KMS-11 (cell line): ENCODE measurements around the gene CHAC2.

Experiments
- H2AFZ ChIP-seq: fragments of 200-600 bp; sonication (generic); 2 replicates; pipeline ENCODE4 v1.6.1; 2016; ENCODE audit warnings: antibody characterized with exemption, mixed run types, low read depth
- H3K27ac ChIP-seq: fragments of 200-600 bp; sonication (generic); 2 replicates; pipeline ENCODE4 v1.6.1; 2016; ENCODE audit warnings: mild to moderate bottlenecking, mixed run types
- H3K27me3 ChIP-seq: fragments of 200-600 bp; sonication (generic); 2 replicates; pipeline ENCODE4 v1.6.1; 2017; ENCODE audit warnings: mild to moderate bottlenecking, low read depth, mixed run types, moderate library complexity; ENCODE audit not compliant: insufficient read depth
- H3K36me3 ChIP-seq: fragments of 200-600 bp; sonication (generic); 2 replicates; pipeline ENCODE4 v1.6.1; 2017; ENCODE audit warnings: mild to moderate bottlenecking, mixed run types; ENCODE audit not compliant: insufficient read depth
- H3K4me1 ChIP-seq: fragments of 200-600 bp; sonication (generic); 2 replicates; pipeline ENCODE4 v1.6.1; 2016; ENCODE audit warnings: mild to moderate bottlenecking, low read depth, mixed run types; ENCODE audit not compliant: poor library complexity, severe bottlenecking
- H3K4me2 ChIP-seq: fragments of 200-600 bp; sonication (generic); 2 replicates; pipeline ENCODE4 v1.7.0; 2016; ENCODE audit warnings: mild to moderate bottlenecking, mixed run types
- H3K4me3 ChIP-seq: fragments of 200-600 bp; sonication (generic); IDR thresholded peaks from 2 replicates; pipeline ENCODE4 v1.6.1; 2017; ENCODE audit warnings: low read depth, low read length, mixed read lengths; ENCODE audit not compliant: insufficient read depth
- H3K79me2 ChIP-seq: fragments of 200-600 bp; sonication (generic); 2 replicates; pipeline ENCODE4 v1.6.1; 2016; ENCODE audit warnings: low read depth, mixed run types; ENCODE audit not compliant: insufficient read depth
- H3K9ac ChIP-seq: fragments of 200-600 bp; sonication (generic); 2 replicates; pipeline ENCODE4 v1.6.1; 2016; ENCODE audit warnings: mild to moderate bottlenecking, mixed run types
- H4K20me1 ChIP-seq: fragments of 200-600 bp; sonication (generic); 2 replicates; pipeline ENCODE4 v1.6.1; 2016; ENCODE audit warnings: mild to moderate bottlenecking, mixed run types; ENCODE audit not compliant: insufficient read depth
- CTCF ChIP-seq: fragments of 200-600 bp; sonication (generic); conservative IDR thresholded peaks from 2 replicates; pipeline ENCODE4 v1.6.1; 2017; ENCODE audit warnings: low read depth, mild to moderate bottlenecking, antibody characterized with exemption, low read length, moderate library complexity, mixed read lengths

The CHAC2 gene

GRCh38 chr2:53768242-53768542 is 588 bp downstream of the CHAC2 start:
- Histone ChIP-seq H2AFZ (peak overlapping the region; percentile 70), H3K36me3 (no peaks in the 10 kb centered on the region), H3K9ac (peak overlapping the region; percentile 83), H3K79me2 (peaks cover 51% of the 10 kb centered on the region), H3K27me3 (no peaks in the 10 kb centered on the region), H3K27ac (peak overlapping the region; percentile 77), H4K20me1 (no peaks in the 10 kb centered on the region), H3K4me3 (peak overlapping the region; percentile 85), H3K4me1 (peaks cover 36% of the 10 kb centered on the region), H3K4me2 (peak overlapping the region; percentile 84)
- no peak for TF ChIP-seq CTCF

- Histone ChIP-seq H3K36me3 (peaks cover 2% of the 10 kb centered on the region; the same call in 1 of the 2 replicates), H3K27ac (no peak overlapping the region), H4K20me1 (no peaks in the 10 kb centered on the region), H3K4me1 (peaks cover 36% of the 10 kb centered on the region), H2AFZ (no peak overlapping the region), H3K9ac (no peak overlapping the region), H3K4me2 (peak overlapping the region; percentile 84), H3K79me2 (peaks cover 59% of the 10 kb centered on the region), H3K27me3 (no peaks in the 10 kb centered on the region), H3K4me3 (no peak overlapping the region)
- TF ChIP-seq CTCF: no peak
Measured at GRCh38 chr2:53769318-53769945, 1.8 kb downstream of the CHAC2 start.

GRCh38 chr2:53770264-53770663 is 2.7 kb downstream of the CHAC2 start:
- H3K4me2 ChIP-seq: peak overlapping the region; percentile 23; the same call in 1 of the 2 replicates
- H3K4me3 ChIP-seq: no peak overlapping the region
- H3K4me1 ChIP-seq: peaks cover 36% of the 10 kb centered on the region
- no peaks in the 10 kb centered on the region for H3K27me3 ChIP-seq
- peaks cover 59% of the 10 kb centered on the region for H3K79me2 ChIP-seq
- H3K27ac ChIP-seq: no peak overlapping the region
- no peak overlapping the region for H3K9ac ChIP-seq
- peaks cover 6% of the 10 kb centered on the region; the same call in 1 of the 2 replicates for H3K36me3 ChIP-seq
- no peaks in the 10 kb centered on the region for H4K20me1 ChIP-seq
- no peak overlapping the region for H2AFZ ChIP-seq
- TF ChIP-seq CTCF: no peak

GRCh38 chr2:53777134-53777533 is 9.5 kb downstream of the CHAC2 start:
- H3K79me2 ChIP-seq: peaks cover 66% of the 10 kb centered on the region
- no peak overlapping the region for H2AFZ ChIP-seq
- no peak overlapping the region for H3K27ac ChIP-seq
- H4K20me1 ChIP-seq: no peaks in the 10 kb centered on the region
- no peak for TF ChIP-seq CTCF
- H3K4me1 ChIP-seq: peaks cover 8% of the 10 kb centered on the region
- no peak overlapping the region for H3K4me3 ChIP-seq
- peaks cover 6% of the 10 kb centered on the region; the same call in 1 of the 2 replicates for H3K36me3 ChIP-seq
- no peaks in the 10 kb centered on the region for H3K27me3 ChIP-seq
- no peak overlapping the region for H3K9ac ChIP-seq
- H3K4me2 ChIP-seq: no peak overlapping the region
